HepG2 (cell line): ENCODE measurements around the gene TOR4A. TPM values are rescaled to one million over a fixed set of nuclear protein-coding genes. Genes with fewer than 3 reads are reported as not detected.

ENCODE experiments used
- AGO2 ChIP-seq: fragments of 200-400 bp; formaldehyde crosslinking; optimal IDR thresholded peaks from 2 replicates; pipeline ENCODE3; 2017; ENCODE audit warnings: mild to moderate bottlenecking, low read depth, low read length, moderate library complexity
- ARNT2 ChIP-seq: sonication (generic); formaldehyde crosslinking; IDR thresholded peaks from 2 replicates; pipeline ENCODE4 v1.8.0; 2022; ENCODE audit warnings: mild to moderate bottlenecking, low read depth, missing genetic modification reagents, moderate library complexity
- BATF2 ChIP-seq: sonication (generic); formaldehyde crosslinking; IDR thresholded peaks from 2 replicates; pipeline ENCODE4 v1.8.0; 2022; ENCODE audit warnings: mild to moderate bottlenecking, missing genetic modification reagents, moderate library complexity
- DNMT3B ChIP-seq: conservative IDR thresholded peaks from 2 replicates; pipeline ENCODE4 v1.6.1; 2016; ENCODE audit warnings: missing biosample characterization, control low read depth
- HBP1 ChIP-seq: IDR thresholded peaks from 2 replicates; pipeline ENCODE4 v1.6.1; 2016; ENCODE audit warnings: low read depth, control low read depth
- SOX13 ChIP-seq, 3 experiments: fragments of 450-650 bp in 1 of 3; sonication (generic) in 1 of 3; formaldehyde crosslinking in 1 of 3; IDR thresholded peaks in 2 of 3; conservative IDR thresholded peaks in 1 of 3; 2 replicates each; pipeline versions ENCODE4 v1.5.0 to v1.6.1; 2016 to 2020; ENCODE audit warnings: antibody characterized with exemption in 1 of 3, mild to moderate bottlenecking in 1 of 3, missing compliant biosample characterization in 1 of 3, missing genetic modification reagents in 1 of 3, moderate library complexity in 1 of 3
- SP4 ChIP-seq: sonication (generic); formaldehyde crosslinking; IDR thresholded peaks from 2 replicates; pipeline ENCODE4 v1.8.1; 2023; ENCODE audit warnings: mild to moderate bottlenecking, missing genetic modification reagents
- ZNF12 ChIP-seq: sonication (generic); formaldehyde crosslinking; IDR thresholded peaks from 2 replicates; pipeline ENCODE4 v1.5.0; 2020; ENCODE audit warnings: missing genetic modification reagents
- ZNF329 ChIP-seq: sonication (generic); formaldehyde crosslinking; IDR thresholded peaks from 2 replicates; pipeline ENCODE4 v1.9.0; 2021; ENCODE audit warnings: low read depth, mild to moderate bottlenecking, missing genetic modification reagents
- ZNF556 ChIP-seq: sonication (generic); formaldehyde crosslinking; IDR thresholded peaks from 2 replicates; pipeline ENCODE4 v1.4.0; 2020; ENCODE audit warnings: mild to moderate bottlenecking, missing genetic modification reagents, borderline replicate concordance
- ZNF569 ChIP-seq: sonication (generic); formaldehyde crosslinking; IDR thresholded peaks from 2 replicates; pipeline ENCODE4 v1.5.0; 2020; ENCODE audit warnings: mild to moderate bottlenecking, missing genetic modification reagents, moderate library complexity, borderline replicate concordance
- ZNF792 ChIP-seq: IDR thresholded peaks from 2 replicates; pipeline ENCODE4 v1.6.1; 2016
- ZXDC ChIP-seq: sonication (generic); formaldehyde crosslinking; IDR thresholded peaks from 2 replicates; pipeline ENCODE4 v1.5.0; 2020; ENCODE audit warnings: mild to moderate bottlenecking, missing genetic modification reagents
- polyA plus RNA-seq, 8 experiments: library from polyadenylated mRNA; depleted of rRNA in 3 of 8; stranded (reverse) in 7 of 8; unstranded in 1 of 8; fragments of >200 nt; fragmentation: Illumina TruSeq in 4 of 8; extraction: Trizol in 4 of 8; gene quantifications; 2 replicates each; pipeline versions ENCODE4 v1.2.1 to v1.2.3, GENCODE V29; 2011 to 2016; ENCODE audit warnings: low read depth in 4 of 8, missing spikeins in 1 of 8, mixed read lengths in 1 of 8; ENCODE audit not compliant: insufficient read depth in 1 of 8
- total RNA-seq, 5 experiments: library from RNA; depleted of rRNA; stranded (reverse); fragments of >200 nt; fragmentation: Illumina TruSeq; extraction: Trizol; gene quantifications; 2 replicates each; pipeline ENCODE4 v1.2.3, GENCODE V29; 2016; ENCODE audit warnings: low read depth in 1 of 5
- TF ChIP-seq, protein P1 (sequence below): sonication (generic); formaldehyde crosslinking; conservative IDR thresholded peaks from 2 replicates; pipeline ENCODE4 v1.4.0; 2020; ENCODE audit warnings: missing genetic modification reagents
- TF ChIP-seq, protein P2 (sequence below): sonication (generic); formaldehyde crosslinking; IDR thresholded peaks from 2 replicates; pipeline ENCODE4 v1.4.0; 2020; ENCODE audit warnings: mild to moderate bottlenecking, missing genetic modification reagents
- TF ChIP-seq, protein P3 (sequence below): sonication (generic); formaldehyde crosslinking; IDR thresholded peaks from 2 replicates; pipeline ENCODE4 v1.9.0; 2022; ENCODE audit warnings: missing genetic modification reagents, mild to moderate bottlenecking, borderline replicate concordance
- TF ChIP-seq, protein P4 (sequence below): sonication (generic); formaldehyde crosslinking; IDR thresholded peaks from 2 replicates; pipeline ENCODE4 v1.8.1; 2023; ENCODE audit warnings: mild to moderate bottlenecking, missing genetic modification reagents

TOR4A gene
- total and polyA plus RNA-seq, 2 of the 13 experiments (the other 11 are each of a cell fraction or from before 2014, with no cell fraction given) = 11.1 to 14.2 TPM

DNA sequence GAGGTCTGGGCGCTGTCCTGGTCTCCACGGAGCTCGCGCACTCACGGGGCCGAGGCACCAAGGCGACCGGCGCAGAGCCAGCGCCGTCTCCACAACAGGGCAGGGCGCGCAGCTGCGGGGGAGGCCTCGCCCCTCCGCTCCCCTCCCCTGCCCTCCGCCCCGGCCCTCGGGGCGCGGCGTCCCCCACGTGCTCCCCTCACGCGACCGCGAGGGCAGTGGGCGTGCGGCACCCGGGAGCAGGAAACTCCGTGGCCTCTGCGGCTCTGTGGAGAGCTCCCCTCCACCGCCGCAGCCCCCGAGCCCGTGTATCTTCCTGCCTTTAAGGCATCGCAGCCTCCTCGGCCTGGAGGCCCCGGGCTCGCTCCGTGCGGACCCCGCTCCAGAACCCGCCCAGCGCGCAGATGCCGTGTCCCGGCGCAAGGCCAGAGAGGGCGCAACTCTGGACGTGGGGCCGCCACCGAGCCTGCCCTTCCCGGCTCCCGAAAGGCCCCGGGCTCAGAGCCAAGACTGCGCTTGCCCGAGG lies 37.1 kb upstream of the TOR4A start (continued):
- TF ChIP-seq, protein P1, sequence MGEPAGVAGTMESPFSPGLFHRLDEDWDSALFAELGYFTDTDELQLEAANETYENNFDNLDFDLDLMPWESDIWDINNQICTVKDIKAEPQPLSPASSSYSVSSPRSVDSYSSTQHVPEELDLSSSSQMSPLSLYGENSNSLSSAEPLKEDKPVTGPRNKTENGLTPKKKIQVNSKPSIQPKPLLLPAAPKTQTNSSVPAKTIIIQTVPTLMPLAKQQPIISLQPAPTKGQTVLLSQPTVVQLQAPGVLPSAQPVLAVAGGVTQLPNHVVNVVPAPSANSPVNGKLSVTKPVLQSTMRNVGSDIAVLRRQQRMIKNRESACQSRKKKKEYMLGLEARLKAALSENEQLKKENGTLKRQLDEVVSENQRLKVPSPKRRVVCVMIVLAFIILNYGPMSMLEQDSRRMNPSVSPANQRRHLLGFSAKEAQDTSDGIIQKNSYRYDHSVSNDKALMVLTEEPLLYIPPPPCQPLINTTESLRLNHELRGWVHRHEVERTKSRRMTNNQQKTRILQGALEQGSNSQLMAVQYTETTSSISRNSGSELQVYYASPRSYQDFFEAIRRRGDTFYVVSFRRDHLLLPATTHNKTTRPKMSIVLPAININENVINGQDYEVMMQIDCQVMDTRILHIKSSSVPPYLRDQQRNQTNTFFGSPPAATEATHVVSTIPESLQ (CRISPR knock-in tag) = 0 out of 2 replicates have a peak, but pooled peaks have one; percentile 39
- 0 out of 2 replicates have a peak, but pooled peaks have one; percentile 57 for TF ChIP-seq ZNF792 (CRISPR knock-in tag)
- TF ChIP-seq ZNF569 (CRISPR knock-in tag) = no peak
- TF ChIP-seq AGO2 = peak; percentile 74
- peak; percentile 73; the same call in 1 of the 2 replicates for TF ChIP-seq ARNT2 (CRISPR knock-in tag)
- 0 out of 2 replicates have a peak, but pooled peaks have one; percentile 69 for TF ChIP-seq BATF2
- no peak for TF ChIP-seq HBP1 (CRISPR knock-in tag)
- TF ChIP-seq SP4 (CRISPR knock-in tag) = no peak
- 0 out of 2 replicates have a peak, but pooled peaks have one; percentile 17 for TF ChIP-seq ZNF556 (CRISPR knock-in tag)
- TF ChIP-seq DNMT3B = no peak
- TF ChIP-seq, protein P2, sequence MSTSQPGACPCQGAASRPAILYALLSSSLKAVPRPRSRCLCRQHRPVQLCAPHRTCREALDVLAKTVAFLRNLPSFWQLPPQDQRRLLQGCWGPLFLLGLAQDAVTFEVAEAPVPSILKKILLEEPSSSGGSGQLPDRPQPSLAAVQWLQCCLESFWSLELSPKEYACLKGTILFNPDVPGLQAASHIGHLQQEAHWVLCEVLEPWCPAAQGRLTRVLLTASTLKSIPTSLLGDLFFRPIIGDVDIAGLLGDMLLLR (CRISPR knock-in tag) = peak; percentile 87; the same call in 1 of the 2 replicates
- no peak for TF ChIP-seq SOX13 (IDR thresholded peaks at IDR 0.05)
- TF ChIP-seq SOX13 (CRISPR knock-in tag; conservative IDR thresholded peaks at IDR 0.05 in 1 of 2, IDR thresholded peaks at IDR 0.05 in 1 of 2) = no peak; a peak in 1 of 4 replicates
- TF ChIP-seq, protein P3, sequence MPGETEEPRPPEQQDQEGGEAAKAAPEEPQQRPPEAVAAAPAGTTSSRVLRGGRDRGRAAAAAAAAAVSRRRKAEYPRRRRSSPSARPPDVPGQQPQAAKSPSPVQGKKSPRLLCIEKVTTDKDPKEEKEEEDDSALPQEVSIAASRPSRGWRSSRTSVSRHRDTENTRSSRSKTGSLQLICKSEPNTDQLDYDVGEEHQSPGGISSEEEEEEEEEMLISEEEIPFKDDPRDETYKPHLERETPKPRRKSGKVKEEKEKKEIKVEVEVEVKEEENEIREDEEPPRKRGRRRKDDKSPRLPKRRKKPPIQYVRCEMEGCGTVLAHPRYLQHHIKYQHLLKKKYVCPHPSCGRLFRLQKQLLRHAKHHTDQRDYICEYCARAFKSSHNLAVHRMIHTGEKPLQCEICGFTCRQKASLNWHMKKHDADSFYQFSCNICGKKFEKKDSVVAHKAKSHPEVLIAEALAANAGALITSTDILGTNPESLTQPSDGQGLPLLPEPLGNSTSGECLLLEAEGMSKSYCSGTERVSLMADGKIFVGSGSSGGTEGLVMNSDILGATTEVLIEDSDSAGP = peak; percentile 83; the same call in 1 of the 2 replicates
- TF ChIP-seq ZNF329 (CRISPR knock-in tag) = peak; percentile 70; the same call in 1 of the 2 replicates
- peak; percentile 61; the same call in 1 of the 2 replicates for TF ChIP-seq ZNF12
- peak; percentile 73; the same call in 1 of the 2 replicates for TF ChIP-seq ZXDC (CRISPR knock-in tag)
- TF ChIP-seq, protein P4, sequence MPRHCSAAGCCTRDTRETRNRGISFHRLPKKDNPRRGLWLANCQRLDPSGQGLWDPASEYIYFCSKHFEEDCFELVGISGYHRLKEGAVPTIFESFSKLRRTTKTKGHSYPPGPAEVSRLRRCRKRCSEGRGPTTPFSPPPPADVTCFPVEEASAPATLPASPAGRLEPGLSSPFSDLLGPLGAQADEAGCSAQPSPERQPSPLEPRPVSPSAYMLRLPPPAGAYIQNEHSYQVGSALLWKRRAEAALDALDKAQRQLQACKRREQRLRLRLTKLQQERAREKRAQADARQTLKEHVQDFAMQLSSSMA = peak; percentile 64; the same call in 1 of the 2 replicates
